Stimulated activated CD4-positive, alpha-beta T cell treated with anti-CD3 and anti-CD28 coated beads, Interleukin-4, amount 100 ng/mL, for 48 hours (primary cell): ENCODE results near the gene TBC1D26.
"Not testable (repeated sequence)": the region's sequence is repeated elsewhere in the genome, so short reads cannot be mapped to it uniquely, and the experiment has no call there.

Experiments
- DNase-seq, 2 donors: peaks; one replicate each; pipeline ENCODE4 v3.0.0-alpha.2; 2020; ENCODE audit warnings: low read depth in 2 of 2

The TBC1D26 gene

GRCh38 chr17:15731900-15732299 is at the start of gene TBC1D26:
Gene TBC1D26 (plus strand): TSS chr17:15732283. CDS start chr17:15735349, 3,066 bp downstream.
- not testable (repeated sequence) for DNase-seq

- not testable (repeated sequence) for DNase-seq
Measured at GRCh38 chr17:15683135-15683534, 48.9 kb upstream of the TBC1D26 start.

- DNase-seq, result peak; percentile 70 to 71
Measured at GRCh38 chr17:15683824-15684478, 48.1 kb upstream of the TBC1D26 start, which contains the start of gene TRIM16. Gene TRIM16 (minus strand): TSS chr17:15684311. CDS start chr17:15651609, 32,702 bp downstream.

DNA sequence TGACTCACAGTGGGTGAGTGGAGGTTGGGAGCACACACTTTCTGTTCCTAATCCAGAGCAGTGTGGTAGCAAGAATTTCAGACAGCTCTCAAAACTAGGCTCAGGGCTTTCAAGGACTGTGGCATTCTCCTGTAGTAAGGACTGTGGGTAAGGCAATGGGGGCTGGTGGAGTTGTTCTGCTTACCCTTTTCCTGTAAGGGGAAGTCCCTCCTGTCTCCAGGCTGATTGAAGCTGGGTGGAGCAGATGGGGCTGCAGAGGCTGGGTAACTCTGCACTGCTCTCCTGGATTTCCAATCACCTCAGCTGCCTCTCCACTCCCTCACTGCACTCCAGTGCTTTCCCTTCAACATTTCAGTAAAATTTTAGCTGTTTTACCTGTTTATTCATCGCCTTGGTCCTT is 44.6 kb upstream of the TBC1D26 start:
- DNase-seq, result not testable (repeated sequence)

DNA sequence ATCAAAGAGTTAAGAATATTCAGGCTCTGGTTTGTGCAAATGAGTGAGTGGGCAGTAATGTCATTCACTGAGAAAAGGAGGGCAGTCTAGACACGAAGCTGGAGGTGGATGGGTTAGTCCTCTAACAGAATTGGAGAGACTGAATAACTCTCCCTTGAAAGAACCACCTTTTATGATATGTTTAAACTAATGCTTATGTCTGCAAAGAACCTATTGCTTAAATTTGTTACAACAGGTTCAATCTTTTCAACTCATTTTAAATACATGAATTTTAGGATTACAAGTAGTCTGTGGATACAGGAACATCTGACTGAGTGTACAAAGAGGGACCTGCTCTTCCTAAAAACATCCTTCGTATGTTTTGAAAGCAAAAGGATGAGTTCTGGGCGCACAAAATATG is 33.1 kb upstream of the TBC1D26 start:
- not testable (repeated sequence) for DNase-seq

DNA sequence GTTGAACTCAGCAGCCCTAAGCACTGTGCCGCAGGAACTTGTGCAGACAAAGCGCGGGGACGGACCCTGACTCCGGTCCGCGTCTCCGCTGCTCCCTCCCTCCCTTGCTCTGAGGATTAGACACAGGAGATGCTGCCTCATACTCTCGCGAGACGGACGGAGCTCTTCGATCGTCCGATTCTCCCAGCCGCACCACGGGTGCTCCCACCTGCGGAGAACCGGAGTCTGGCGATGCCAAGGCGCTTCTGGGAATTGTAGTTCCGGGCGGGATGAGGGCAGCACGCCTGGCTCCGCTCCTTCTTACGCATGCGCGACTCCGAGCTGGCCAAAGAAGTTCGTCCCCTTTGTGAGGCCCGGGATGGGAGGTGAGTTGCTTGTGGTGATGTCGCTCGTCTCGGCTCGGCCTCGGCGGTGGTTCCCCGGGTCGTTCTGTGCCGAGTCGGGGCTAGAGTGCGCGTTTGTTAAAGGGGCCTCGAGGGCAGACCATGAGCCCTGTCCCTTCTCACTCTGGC is 32.6 kb upstream of the TBC1D26 start, which contains the start of gene ZNF286A:
TSS of gene ZNF286A (plus strand) at position 340 of the 512 bp plus-strand sequence. CDS start 578 bp downstream, outside the sequence.
- DNase-seq, result peak; percentile 93 to 99

DNA sequence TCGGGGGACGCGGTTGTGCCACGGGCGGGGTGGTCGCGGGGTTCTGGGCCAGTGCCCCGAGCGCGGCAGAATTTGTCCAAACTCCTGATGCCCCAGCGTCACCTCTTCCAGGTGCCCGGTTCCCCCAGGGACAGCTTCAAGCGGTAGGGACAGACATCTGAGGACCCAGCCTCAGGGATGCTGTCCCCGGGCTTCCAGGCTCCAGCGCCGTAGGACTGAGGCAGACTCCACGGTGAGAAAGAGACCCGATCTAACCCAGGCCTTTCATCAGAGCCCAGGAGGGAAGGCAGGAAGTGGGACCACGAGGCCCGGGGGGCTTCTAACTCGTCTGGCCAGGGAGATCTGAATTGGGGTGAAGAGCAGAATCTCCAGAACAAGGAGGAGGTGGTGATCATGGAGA is 32.1 kb upstream of the TBC1D26 start:
- not testable (repeated sequence) for DNase-seq

DNA sequence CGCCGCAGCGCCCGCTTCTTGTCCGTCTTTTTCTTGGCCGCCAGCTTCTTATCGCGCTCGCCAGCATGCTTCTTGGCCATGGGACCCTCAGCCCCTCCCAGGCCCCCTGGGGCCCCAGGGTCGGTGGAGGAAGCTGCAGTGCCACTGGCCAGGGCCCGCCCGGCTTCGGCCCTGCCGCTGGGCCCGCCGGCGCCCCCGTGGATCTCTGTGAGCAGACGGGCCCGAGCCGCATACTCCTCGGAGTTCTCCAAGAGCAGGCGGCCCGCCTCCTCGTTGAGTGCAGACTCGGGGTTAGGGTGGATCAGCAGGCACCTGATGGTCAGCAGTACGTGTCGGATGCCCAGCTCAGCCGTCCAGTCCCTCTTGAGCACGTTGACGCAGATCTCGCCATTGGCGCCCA is 27.8 kb upstream of the TBC1D26 start:
- not testable (repeated sequence) for DNase-seq

GRCh38 chr17:15704813-15705212 is 27.3 kb upstream of the TBC1D26 start:
- DNase-seq, result not testable (repeated sequence)

GRCh38 chr17:15708879-15709278 is 23.2 kb upstream of the TBC1D26 start:
- not testable (repeated sequence) for DNase-seq

DNA sequence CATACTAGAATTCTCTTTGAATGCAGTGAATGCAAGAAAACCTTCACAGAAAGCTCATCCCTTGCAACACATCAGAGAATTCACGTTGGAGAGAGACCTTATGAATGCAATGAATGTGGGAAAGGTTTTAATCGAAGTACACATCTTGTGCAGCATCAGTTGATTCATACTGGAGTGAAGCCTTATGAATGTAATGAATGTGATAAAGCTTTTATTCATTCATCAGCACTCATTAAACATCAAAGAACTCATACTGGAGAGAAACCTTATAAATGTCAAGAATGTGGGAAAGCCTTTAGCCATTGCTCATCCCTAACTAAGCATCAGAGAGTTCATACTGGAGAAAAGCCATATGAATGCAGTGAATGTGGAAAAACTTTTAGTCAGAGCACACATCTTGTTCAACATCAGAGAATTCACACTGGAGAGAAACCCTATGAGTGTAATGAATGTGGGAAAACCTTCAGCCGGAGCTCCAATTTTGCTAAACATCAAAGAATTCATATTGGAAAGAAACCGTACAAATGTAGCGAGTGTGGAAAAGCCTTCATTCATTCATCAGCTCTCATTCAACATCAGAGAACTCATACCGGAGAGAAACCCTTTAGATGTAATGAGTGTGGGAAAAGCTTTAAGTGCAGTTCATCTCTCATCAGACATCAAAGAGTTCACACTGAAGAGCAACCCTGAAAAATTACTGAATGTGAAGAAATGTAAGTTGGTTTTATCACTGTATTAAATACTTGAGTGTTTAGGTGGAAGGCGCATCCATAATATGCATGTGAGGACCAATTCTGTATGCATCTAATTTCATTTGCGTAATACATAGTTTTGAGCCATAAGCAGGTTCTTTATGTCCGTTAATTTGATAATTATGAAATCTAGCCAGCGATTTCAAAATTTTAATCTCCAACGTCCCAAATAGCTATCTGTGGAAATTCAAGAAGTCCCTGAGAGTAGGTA is 15.2 kb upstream of the TBC1D26 start:
- DNase-seq, result not testable (repeated sequence)

DNA sequence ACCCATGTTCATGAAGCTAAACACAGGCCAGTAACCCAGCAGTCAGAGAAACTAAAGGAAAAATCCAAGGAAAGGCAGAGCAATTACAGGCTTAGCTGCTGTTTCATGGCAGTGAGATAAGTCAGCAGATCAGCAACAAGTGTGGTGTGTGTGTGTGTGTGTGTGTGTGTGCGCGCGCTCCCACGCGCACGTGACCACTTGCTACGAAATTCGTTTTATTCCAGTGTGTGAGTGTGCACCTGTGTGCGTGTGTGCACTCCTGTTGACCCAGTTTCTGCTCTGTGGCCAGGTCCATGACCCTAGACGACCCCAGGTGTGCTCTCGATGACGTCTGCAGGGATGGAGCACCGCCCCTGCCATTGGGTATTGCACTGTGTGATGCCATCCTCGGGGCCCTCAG is 1.5 kb upstream of the TBC1D26 start:
- not testable (repeated sequence) for DNase-seq

GRCh38 chr17:15733174-15733789 is 1.2 kb downstream of the TBC1D26 start:
- DNase-seq, result not testable (repeated sequence)

DNA sequence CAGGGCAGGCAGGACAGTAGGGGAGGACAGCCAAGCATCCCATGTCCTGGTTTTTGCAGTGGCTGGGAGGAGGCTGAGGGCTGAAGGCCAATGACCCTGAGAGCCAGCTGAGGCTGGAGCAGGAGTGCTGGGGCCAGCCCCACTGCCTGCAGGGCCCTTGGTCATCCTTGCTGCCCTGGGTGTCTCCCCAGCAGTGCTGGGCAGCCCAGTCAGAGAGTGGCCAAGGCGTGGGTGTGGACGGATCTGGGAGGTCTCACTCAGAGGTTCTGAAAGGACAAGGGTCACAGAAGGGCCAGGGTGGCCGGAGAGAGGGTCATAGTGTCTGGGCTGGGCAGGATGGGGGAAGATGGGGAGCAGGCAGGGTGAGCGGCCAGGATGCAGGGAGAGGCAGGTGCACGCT is 4.5 kb downstream of the TBC1D26 start:
- DNase-seq, result not testable (repeated sequence)

- no peak for DNase-seq
Measured at GRCh38 chr17:15738066-15738465, 6.0 kb downstream of the TBC1D26 start.

DNA sequence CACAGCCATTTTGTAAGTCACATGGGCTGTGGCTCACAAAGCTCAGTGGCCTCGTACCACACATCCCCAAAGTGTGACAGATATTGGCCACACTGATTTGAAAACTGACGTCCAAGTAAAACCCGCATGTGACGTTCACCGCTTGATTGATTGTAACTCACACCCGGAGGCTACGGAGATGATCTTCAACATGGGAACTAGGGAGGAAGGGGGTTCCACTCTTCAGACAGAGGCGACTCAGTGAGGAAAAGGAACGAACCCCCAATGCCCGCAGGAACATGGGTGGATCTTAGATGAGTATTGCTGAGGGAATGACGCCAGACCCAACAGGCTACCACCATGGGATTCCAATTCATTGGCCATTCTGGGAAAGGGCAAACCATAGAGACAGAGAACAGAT is 7.2 kb downstream of the TBC1D26 start:
- DNase-seq, result not testable (repeated sequence)

GRCh38 chr17:15740041-15740440 is 8.0 kb downstream of the TBC1D26 start:
- DNase-seq, result not testable (repeated sequence)

DNA sequence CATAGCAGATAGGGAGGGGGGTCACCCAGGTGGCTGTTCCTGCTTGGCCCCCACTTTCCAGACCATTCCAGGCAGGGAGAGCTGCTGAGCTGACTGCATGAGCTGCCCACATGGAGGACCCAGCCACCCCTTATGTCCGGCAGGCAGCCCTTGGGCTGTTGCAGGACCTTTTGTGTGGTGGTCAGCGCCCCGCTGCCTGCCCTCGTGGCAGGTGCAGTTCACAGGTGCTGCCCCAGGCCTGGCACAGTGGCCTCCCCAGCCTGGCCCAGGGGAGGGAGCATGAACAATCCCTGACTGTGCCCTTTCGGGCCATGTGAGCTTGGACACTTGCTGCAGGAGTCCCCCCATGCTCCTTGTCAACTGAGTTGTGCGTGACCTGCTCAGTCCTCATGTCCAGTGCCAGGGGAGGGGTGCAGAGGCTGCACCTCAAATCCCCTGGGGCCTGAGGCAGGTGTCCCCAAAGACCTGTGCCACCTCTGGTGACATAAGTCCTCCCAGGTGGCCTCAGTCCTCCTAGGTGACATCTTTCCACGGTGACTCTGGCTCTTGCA is 8.6 kb downstream of the TBC1D26 start:
- no peak for DNase-seq

GRCh38 chr17:15741624-15742023 is 9.5 kb downstream of the TBC1D26 start:
- no peak for DNase-seq

DNA sequence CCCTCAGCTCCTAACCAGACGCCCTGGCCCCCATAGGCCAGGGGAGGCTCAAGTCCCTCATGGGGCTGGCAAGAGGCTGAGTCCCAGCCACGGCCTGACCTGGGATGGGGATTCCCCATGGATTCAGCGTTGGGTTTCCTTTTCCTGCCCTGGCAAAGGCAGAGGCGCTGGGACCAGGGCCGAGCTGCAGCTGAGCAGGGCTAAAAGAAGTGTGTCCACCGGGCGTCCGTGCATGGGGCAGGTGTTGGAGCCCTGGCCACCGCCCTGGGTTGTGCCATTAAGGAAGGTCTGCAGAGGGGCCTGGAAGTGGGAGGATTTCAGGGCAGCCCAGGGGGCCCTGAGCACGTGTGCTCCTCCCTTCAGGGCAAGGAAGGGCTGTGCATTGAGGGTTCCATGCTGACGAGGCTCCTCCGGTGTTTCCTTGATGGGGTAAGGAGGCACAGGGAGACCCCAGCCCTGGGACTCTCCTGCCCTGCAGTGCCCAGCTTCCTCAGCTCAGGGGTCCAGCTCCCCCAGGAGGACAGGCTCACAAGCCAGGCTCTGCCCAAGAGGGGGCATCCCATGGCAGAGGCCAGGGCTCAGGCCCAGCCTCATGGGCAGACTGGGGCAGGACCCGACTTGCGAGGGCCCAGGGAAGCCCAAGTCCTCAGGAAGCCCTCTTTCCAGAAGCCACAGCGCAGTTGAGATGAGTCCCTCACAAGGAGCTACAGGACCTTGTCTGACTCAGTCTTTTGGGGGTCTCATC is 10.1 kb downstream of the TBC1D26 start:
- DNase-seq, result no peak

GRCh38 chr17:15742921-15743320 is 10.8 kb downstream of the TBC1D26 start:
- no peak for DNase-seq
